Ascending aorta (tissue), 2 donors: ENCODE measurements around the gene PLEKHO2. TPM values are rescaled to one million over a fixed set of nuclear protein-coding genes. Genes with fewer than 3 reads are reported as not detected.

ENCODE experiments used
- DNase-seq, 2 donors: peaks; one replicate each; pipeline ENCODE4 v3.0.0-alpha.2; 2019; ENCODE audit warnings: low spot score in 2 of 2
- H3K27ac ChIP-seq, 2 donors: fragments of 200-600 bp; sonication (generic); one replicate each; pipeline ENCODE4 v1.5.1; 2016 to 2017; ENCODE audit warnings: mild to moderate bottlenecking in 1 of 2
- H3K27me3 ChIP-seq: fragments of 200-600 bp; sonication (generic); one replicate; pipeline ENCODE4 v1.5.1; 2017
- H3K36me3 ChIP-seq, 2 donors: fragments of 200-600 bp; sonication (generic); one replicate each; pipeline ENCODE4 v1.5.1; 2016
- H3K4me1 ChIP-seq, 2 donors: fragments of 200-600 bp; sonication (generic); one replicate each; pipeline ENCODE4 v1.5.1; 2016 to 2017; ENCODE audit warnings: mild to moderate bottlenecking in 1 of 2
- H3K4me3 ChIP-seq, 2 donors: fragments of 200-600 bp; sonication (generic); one replicate each; pipeline ENCODE4 v1.5.1; 2016 to 2017; ENCODE audit warnings: mild to moderate bottlenecking in 1 of 2
- H3K9me3 ChIP-seq, 2 donors: fragments of 200-600 bp; sonication (generic); one replicate each; pipeline ENCODE4 v1.5.1; 2016
- CTCF ChIP-seq, 3 experiments: fragments of 200-600 bp in 2 of 3; fragments of 450-650 bp in 1 of 3; sonication (generic) in 2 of 3; IDR thresholded peaks; one replicate each; pipeline ENCODE4 v1.5.1; 2016 to 2019; ENCODE audit warnings: antibody characterized with exemption in 3 of 3, mild to moderate bottlenecking in 1 of 3, moderate library complexity in 1 of 3
- intact Hi-C: fragments of 100-400 bp; cut with DNase I; formaldehyde crosslinking; loops from one replicate; pipeline ENCODE4 v1.15.1; 2023
- total RNA-seq: library from RNA; depleted of rRNA; stranded (reverse); fragments of >200 nt; gene quantifications from one replicate; pipeline ENCODE4 v1.1.0, GENCODE V29; 2016

PLEKHO2 gene
- total RNA-seq, 1 donor from 2014 or later: 41.4 TPM

DNA sequence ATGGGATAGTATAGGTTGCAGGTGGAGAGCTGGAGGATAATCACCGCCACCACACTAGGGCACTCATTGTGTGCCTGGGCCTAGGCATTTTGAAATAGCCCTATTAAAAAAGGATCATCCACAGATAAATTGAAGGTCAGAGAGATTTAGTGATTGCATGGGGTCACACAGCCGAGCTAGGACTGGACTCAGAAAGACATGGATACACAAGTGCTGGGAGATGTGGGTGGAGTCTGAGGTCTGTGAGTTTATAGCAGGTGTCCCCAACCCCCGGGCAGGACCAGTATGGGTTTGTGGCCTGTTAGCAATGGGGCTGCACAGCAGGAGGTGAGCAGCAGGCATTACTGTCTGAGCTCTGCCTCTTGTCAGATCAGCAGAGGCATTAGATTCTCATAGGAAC, 64.7 kb downstream of the PLEKHO2 start:
- intact Hi-C loops: no loop called here
- no peak for TF ChIP-seq CTCF (IDR thresholded peaks at IDR 0.05)
- H3K9me3 ChIP-seq: peaks cover 0 to 5% of the 10 kb centered on the region in 2 donors
- H3K4me1 ChIP-seq: peaks cover 0 to 5% of the 10 kb centered on the region in 2 donors
- no peak for DNase-seq
- no peaks in the 10 kb centered on the region for H3K27me3 ChIP-seq
- no peak overlapping the region for H3K4me3 ChIP-seq
- no peaks in the 10 kb centered on the region for H3K36me3 ChIP-seq
- H3K27ac ChIP-seq: no peak overlapping the region

GRCh38 chr15:64907991-64908390, 66.3 kb downstream of the PLEKHO2 start:
- H3K9me3 ChIP-seq: no peaks in the 10 kb centered on the region
- peaks cover 0 to 11% of the 10 kb centered on the region in 2 donors for H3K4me1 ChIP-seq
- no peak for DNase-seq
- intact Hi-C loops: no loop called here
- H3K27me3 ChIP-seq: no peaks in the 10 kb centered on the region
- H3K27ac ChIP-seq: no peak overlapping the region
- H3K36me3 ChIP-seq: no peaks in the 10 kb centered on the region
- H3K4me3 ChIP-seq: no peak overlapping the region
- TF ChIP-seq CTCF (IDR thresholded peaks at IDR 0.05): no peak

- DNase-seq: no peak
- no peaks in the 10 kb centered on the region for H3K36me3 ChIP-seq
- H3K9me3 ChIP-seq: no peaks in the 10 kb centered on the region
- no peak overlapping the region for H3K27ac ChIP-seq
- H3K27me3 ChIP-seq: no peaks in the 10 kb centered on the region
- no peak for TF ChIP-seq CTCF (IDR thresholded peaks at IDR 0.05)
- peaks cover 0 to 11% of the 10 kb centered on the region in 2 donors for H3K4me1 ChIP-seq
- no peak overlapping the region for H3K4me3 ChIP-seq
- intact Hi-C loops: no loop called here
These were observed 67.8 kb downstream of the PLEKHO2 start for GRCh38 chr15:64909546-64909945.

DNA sequence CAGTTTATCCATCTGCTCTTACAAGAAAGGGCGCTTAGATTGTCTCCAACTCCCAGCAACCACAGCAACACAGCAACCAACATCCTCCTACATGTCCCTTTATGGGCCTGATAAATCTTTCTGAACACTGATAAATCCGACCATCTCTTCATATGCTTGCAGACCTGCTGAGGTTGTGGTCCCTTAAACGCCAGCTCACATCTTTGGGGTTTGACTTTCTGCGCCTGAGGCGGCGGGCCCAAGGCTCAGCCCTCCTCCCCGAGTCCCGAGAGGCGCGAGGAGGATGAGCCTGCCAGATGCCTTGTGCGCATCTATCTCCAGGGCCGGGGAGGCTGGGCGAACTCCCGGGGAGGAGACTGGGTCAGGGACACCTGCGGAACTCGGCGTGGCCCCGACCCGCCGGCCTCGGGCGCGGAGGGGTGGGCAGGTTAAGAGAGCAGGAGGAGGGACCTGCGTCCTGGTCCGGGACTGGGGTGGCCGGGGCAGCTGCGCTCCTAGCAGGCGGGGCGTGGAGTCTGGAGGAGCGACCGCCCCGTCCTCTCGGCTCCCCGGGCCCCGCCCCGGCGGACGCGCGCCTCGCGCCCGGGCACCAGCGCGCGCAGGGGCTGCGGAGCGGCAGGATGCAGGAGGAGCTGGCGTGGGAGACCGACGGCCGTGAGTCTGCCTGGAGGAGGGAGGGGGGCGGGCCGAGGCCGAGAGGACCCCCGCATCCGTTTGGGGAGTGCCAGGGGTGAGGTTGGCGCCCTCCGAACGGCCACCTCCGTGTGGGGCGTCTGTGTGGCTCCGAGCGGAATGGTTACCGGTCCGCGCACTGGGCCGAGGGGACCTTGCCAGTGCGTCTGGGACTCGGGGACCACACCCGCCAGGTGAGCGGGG, 69.8 kb downstream of the PLEKHO2 start, which contains the start of gene ANKDD1A:
Gene ANKDD1A, plus strand, starts transcription at position 592 of the 876 bp plus-strand sequence. Its CDS starts 29 bp downstream, at position 621.
- no peak for TF ChIP-seq CTCF (IDR thresholded peaks at IDR 0.05)
- intact Hi-C loops: loop anchor here (5.0 kb wide), 1 partner anchor 69 kb away; the partner anchor contains the start of gene PLEKHO2
- H3K9me3 ChIP-seq: no peaks in the 10 kb centered on the region

GRCh38 chr15:64912379-64913325, 70.9 kb downstream of the PLEKHO2 start:
- Histone ChIP-seq H3K4me3 (peak overlapping the region; percentile 78 to 83), H3K9me3 (no peaks in the 10 kb centered on the region), H3K27ac (peak overlapping the region in 1 of 2 donors; percentile 65), H3K27me3 (no peaks in the 10 kb centered on the region), H3K36me3 (no peaks in the 10 kb centered on the region), H3K4me1 (peaks cover 0 to 11% of the 10 kb centered on the region in 2 donors)
- TF ChIP-seq CTCF (IDR thresholded peaks at IDR 0.05): no peak
- DNase-seq: no peak
- intact Hi-C loops: loop anchor here (5.0 kb wide), 1 partner anchor 70 kb away; the partner anchor contains the start of gene PLEKHO2

More for the DNA sequence above, 69.8 kb downstream of the PLEKHO2 start, which contains the start of gene ANKDD1A:
- peak within 1 kb of the TSS; percentile 78 to 83 for H3K4me3 ChIP-seq
- H3K27me3 ChIP-seq: no peaks in the 10 kb centered on the region
- H3K4me1 ChIP-seq: peaks cover 0 to 11% of the 10 kb centered on the region in 2 donors
- peak in 1 of 2 donors; percentile 87 for DNase-seq
- H3K36me3 ChIP-seq: no peaks in the 10 kb centered on the region
- H3K27ac ChIP-seq: peak within 1 kb of the TSS; percentile 56 to 65
